ENCODE results near the gene ARHGEF3. TPM values are rescaled to one million over a fixed set of nuclear protein-coding genes. Genes with fewer than 3 reads are reported as not detected.
A peak's percentile ranks its signal among the peaks of the same experiment; 100 is the strongest.

Gene ARHGEF3
- total RNA-seq, 2 experiments from 2014 or later, result 63.0 to 66.5 TPM

GRCh38 chr3:56691165-56692000, 110.4 kb downstream of the ARHGEF3 start:
- DNase-seq (no peak), ATAC-seq (no peak)
- Mint-ChIP-seq H3K27ac (no peak overlapping the region), H3K36me3 (ENCODE audit: low read depth) (no peaks in the 10 kb centered on the region), H3K9me3 (no peaks in the 10 kb centered on the region), H3K4me3 (no peak overlapping the region), H3K27me3 (no peaks in the 10 kb centered on the region), H3K4me1 (ENCODE audit: low read depth) (peaks cover 48% of the 10 kb centered on the region)
- ChIA-PET POLR2A (interaction anchor here (1.0 kb wide), 1 partner anchor 8 kb away, joined by 4 read pairs; the partner anchor contains the start of gene TASOR), CTCF (interaction anchor here (1.0 to 1.1 kb wide), 2 partner anchors 15 to 125 kb away, joined by 3 read pairs; no protein-coding TSS in a partner anchor)
- intact Hi-C loops (cut with micrococcal nuclease), result no loop called here
- TF ChIP-seq, protein P1, sequence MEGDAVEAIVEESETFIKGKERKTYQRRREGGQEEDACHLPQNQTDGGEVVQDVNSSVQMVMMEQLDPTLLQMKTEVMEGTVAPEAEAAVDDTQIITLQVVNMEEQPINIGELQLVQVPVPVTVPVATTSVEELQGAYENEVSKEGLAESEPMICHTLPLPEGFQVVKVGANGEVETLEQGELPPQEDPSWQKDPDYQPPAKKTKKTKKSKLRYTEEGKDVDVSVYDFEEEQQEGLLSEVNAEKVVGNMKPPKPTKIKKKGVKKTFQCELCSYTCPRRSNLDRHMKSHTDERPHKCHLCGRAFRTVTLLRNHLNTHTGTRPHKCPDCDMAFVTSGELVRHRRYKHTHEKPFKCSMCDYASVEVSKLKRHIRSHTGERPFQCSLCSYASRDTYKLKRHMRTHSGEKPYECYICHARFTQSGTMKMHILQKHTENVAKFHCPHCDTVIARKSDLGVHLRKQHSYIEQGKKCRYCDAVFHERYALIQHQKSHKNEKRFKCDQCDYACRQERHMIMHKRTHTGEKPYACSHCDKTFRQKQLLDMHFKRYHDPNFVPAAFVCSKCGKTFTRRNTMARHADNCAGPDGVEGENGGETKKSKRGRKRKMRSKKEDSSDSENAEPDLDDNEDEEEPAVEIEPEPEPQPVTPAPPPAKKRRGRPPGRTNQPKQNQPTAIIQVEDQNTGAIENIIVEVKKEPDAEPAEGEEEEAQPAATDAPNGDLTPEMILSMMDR (IDR thresholded peaks at IDR 0.05), result no peak

DNA sequence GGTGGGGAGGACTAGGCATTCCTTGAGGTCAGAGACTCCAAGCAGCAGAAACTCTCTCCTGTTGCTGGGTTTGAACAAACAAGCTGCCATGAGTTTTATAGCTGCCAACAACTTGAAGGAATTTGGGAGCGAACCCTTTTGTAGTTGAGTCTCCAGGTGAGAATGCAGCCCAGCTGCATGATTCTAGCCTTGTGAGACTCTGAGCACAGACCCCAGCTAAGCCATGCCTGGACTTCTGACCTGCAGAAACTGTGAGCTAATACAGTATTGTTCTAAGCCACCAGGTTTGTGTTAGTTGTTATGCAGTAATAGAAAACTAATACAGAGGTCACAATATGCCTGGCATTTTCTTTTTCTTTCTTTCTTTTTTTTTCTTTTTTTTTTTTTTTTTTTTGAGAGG, 112.4 kb downstream of the ARHGEF3 start:
- intact Hi-C loops (cut with micrococcal nuclease), result no loop called here
- Mint-ChIP-seq H3K4me1 (ENCODE audit: low read depth) (peaks cover 29% of the 10 kb centered on the region), H3K9me3 (no peaks in the 10 kb centered on the region), H3K27ac (no peak overlapping the region), H3K4me3 (no peak overlapping the region), H3K27me3 (no peaks in the 10 kb centered on the region), H3K36me3 (ENCODE audit: low read depth) (peaks cover 3% of the 10 kb centered on the region)
- no peak for ATAC-seq
- ChIA-PET POLR2A (no interaction called here), CTCF (interaction anchor here (1.4 kb wide), 1 partner anchor 300 kb away, joined by 5 read pairs; no protein-coding TSS in a partner anchor)
- no peak for DNase-seq
- TF ChIP-seq, protein P1 (IDR thresholded peaks at IDR 0.05), result no peak

GRCh38 chr3:56688191-56688590, 113.6 kb downstream of the ARHGEF3 start:
- H3K27me3 Mint-ChIP-seq, result no peaks in the 10 kb centered on the region
- H3K4me3 Mint-ChIP-seq, result no peak overlapping the region
- peaks cover 4% of the 10 kb centered on the region for H3K9me3 Mint-ChIP-seq
- CTCF ChIA-PET, result no interaction called here
- ATAC-seq (no peak), DNase-seq (no peak)
- H3K4me1 Mint-ChIP-seq (ENCODE audit: low read depth), result peaks cover 21% of the 10 kb centered on the region
- TF ChIP-seq, protein P1 (IDR thresholded peaks at IDR 0.05), result no peak
- POLR2A ChIA-PET, result no interaction called here
- peaks cover 12% of the 10 kb centered on the region for H3K36me3 Mint-ChIP-seq (ENCODE audit: low read depth)
- no peak overlapping the region for H3K27ac Mint-ChIP-seq
- intact Hi-C loops (cut with micrococcal nuclease), result no loop called here

GRCh38 chr3:56684029-56684428, 117.7 kb downstream of the ARHGEF3 start:
- ATAC-seq (no peak), DNase-seq (no peak)
- ChIA-PET POLR2A (interaction anchor here (1.0 to 2.9 kb wide), 2 partner anchors 9 to 117 kb away, joined by 3 to 6 read pairs; partner anchors contain the start of gene ARHGEF3), CTCF (no interaction called here)
- Mint-ChIP-seq H3K9me3 (peaks cover 4% of the 10 kb centered on the region), H3K4me1 (ENCODE audit: low read depth) (peaks cover 33% of the 10 kb centered on the region), H3K27ac (peak overlapping the region; percentile 52), H3K4me3 (peak overlapping the region; percentile 5), H3K36me3 (ENCODE audit: low read depth) (peaks cover 43% of the 10 kb centered on the region), H3K27me3 (no peaks in the 10 kb centered on the region)
- TF ChIP-seq, protein P1 (IDR thresholded peaks at IDR 0.05), result no peak
- intact Hi-C loops (cut with micrococcal nuclease), result no loop called here

Data from activated CD8-positive, alpha-beta T cell treated with anti-CD3 and anti-CD28 coated beads for 36 hours (primary cell).